Bone marrow (tissue), 2 donors: ENCODE data around the gene EIF5.
A peak's percentile ranks its signal among the peaks of the same experiment; 100 is the strongest.

Experiments
- DNase-seq, 2 donors: peaks; one replicate each; lab custom pipeline; 2025; lab: John Stamatoyannopoulos, UW

EIF5 gene

DNA sequence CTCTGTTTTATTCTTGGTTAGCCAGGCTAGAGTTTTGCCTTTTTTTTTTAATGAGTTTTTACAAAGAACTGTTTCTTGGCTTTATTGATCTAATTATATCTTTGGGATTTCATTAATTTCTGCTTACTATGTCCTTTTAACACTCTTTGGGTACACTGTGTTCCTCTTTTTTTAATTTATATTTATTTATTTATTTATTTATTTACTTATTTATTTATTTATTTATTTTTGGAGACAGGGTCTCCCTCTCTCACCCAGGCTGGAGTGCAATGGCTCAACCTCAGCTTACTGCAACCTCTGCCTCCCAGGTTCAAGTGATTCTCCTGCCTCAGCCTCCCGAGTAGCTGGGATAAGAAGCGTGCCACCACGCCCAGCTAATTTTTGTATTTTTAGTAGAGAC is 36.0 kb downstream of the EIF5 start:
- no peak for DNase-seq

DNA sequence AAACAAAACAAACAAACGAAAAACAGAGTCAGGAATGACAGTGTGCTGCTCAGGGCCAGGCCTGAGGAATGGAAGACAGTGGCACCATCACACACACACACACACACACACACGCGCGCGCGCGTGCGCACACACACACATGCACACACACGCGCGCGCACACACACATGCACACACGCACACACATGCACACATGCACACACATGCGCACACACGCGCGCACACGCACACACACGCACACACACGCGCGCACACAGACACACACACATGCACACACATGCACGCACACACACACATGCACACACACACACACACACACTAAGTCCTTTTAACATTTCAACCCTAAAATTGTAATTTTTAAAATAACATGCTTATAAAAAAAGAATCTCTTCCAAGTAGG is 38.0 kb downstream of the EIF5 start:
- no peak for DNase-seq

DNA sequence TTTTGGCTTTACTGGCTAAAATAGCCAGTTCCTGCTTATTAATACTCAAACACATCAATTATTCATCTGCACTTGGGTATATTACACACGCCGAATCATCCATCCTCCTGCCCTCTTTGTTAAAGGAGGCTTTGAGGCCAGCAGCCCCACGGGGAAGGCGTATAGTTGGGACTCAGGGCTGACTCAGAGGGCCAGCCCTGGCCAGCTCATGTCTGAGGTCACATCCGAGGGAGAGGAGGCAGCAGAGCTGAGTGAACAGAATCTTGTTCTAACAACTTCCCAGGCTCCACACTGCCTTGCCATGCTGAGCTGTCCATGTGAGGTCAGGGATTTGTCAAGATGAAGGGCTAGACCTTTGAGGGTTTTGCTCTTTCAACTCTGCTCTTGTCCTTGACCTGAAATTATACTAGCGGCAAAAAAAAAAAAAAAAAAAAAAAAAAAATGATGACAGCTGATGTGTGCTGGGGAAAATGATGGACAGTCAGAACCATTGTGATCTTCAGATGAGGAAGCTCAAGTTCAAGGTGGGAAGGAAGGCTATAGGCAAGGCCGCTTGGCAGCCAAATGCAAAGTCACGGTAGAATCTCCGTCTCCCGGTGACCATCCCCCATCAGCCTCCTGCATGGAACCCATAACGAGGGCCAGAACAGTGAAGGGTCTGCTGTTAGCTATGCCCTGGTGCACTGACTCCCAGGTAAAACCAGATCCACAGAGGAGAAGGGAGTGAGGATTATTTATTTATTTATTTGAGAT is 38.7 kb downstream of the EIF5 start:
- peak; percentile 32 to 33 for DNase-seq

DNA sequence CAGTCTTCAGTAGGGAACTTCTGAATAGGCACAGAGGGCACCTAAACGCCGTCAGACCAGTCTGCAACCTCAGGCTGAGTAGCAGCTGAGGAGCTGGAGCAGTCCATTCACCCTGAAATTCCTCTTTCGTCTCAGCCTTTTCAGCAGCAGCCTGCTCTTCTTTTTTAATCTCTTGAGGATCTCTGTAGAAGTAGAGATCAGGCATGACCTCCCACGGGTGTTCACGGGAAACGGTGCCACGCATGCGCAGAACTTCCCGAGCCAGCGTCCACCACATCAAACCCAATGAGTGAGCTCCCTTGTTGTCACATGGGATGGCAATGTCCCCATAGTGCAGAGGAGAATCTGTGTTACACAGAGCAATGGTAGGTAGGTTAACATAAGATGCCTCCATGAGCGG is 40.1 kb downstream of the EIF5 start:
- DNase-seq, result no peak

DNA sequence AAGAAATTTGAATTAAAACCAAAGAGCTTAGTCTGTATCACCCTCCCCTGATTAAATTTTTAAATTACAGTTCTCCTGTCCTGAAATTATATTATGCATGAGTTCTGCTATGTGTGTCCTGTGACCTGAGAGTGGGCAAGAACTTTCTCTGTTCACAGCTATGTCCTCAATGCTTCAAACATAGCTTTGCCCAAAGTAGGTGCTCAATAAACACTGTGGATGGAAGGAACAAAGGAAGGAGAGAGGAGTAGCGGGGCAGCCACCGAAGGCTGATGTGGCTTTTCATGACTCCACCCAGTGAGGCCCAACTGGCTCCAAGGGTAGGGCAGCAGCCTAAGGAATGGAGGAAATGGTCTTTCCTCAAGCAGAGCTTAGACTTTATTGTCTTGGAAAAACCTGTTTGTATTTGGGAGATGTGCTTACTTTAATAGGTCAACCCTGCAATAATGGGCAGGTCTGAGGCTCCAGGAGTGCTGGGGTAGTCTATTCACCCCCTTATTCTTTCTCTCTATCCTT is 43.5 kb downstream of the EIF5 start:
- DNase-seq, result no peak

DNA sequence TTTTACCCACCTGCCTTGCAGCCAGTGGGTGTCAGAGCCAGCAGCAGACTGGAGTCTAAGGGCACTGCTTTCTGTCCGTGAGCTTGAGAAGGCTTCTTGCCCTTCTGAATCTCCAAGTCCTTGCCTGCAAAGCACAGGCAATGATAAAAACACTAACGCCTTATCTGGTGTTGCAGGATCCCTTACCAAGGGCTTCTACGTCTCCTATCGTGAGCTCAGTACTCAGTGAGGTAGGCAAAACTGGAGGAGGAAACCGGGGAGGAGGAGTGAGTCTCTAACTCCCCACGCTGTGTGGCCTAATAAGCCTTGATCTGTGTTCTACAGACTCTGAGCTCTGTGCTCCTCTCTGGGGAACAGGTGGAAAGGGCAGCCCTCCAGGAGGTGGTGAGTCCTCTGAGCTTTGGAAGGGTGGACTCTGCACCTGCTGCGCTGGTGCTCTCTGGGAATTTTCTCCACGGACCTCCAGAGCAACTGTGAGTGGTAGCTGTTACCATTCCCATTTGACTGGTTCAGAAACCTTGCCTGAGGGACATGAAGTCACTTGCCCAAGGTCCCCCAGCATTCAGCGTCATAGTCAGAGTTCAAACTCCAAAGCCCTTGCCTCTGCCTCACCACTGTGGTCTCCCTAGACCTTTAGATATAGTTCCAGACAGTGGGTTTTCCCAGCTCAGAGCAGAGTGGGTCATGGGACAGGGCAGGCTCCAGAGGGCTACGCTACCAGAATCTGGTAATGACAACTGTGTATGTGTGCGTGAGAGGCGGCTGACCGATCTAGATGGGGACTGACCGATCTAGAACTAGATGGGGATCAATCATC is 44.2 kb downstream of the EIF5 start:
- no peak for DNase-seq

DNA sequence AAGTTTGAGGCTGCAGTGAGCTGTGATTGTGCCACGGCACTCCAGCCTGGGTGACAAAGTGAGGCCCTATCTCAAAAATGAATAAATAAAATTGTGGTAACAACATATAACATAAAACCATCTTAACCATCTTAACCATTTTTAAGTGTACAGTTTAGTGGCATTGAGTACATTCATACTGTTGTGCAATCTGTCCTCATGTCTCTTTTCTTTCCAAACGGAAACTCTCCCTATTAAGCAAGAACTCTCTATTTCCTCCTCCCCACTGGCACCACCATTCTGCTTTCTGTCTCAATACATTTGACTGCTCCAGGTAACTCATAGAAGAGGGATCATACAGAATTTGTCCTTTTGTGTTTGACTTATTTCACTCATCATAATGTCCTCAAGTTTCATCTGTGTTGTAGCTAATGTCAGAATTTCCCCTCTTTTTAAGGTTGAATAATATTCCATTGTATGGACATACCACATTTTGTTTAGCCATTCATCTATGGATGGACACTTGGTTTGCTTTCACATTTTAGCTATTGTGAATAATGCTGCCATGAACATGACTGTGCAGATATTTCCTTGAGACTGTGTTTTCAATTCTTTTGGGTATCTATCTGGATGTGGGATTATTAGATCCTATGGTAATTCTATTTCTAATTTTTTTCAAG is 46.8 kb downstream of the EIF5 start:
- no peak for DNase-seq

DNA sequence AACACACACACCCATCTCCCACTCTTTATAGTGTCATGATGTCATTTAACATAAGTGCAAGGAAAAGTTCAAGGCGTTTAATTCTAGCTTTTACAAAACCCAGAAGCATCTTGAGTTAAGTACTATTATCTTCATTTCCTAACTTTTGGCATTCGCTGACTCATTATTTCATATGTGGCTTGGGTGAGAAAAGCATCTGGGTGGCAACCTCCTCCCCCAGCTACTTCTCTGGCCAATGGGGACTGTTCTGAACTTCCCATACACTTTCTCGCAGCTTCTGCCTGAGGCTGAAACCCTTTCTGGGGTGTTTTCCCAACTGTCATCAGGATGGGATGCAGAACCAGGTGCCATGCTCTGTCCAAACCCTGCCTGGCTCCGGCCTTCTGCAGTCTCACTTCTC is 48.3 kb downstream of the EIF5 start:
- peak in 1 of 2 donors; percentile 36 for DNase-seq

DNA sequence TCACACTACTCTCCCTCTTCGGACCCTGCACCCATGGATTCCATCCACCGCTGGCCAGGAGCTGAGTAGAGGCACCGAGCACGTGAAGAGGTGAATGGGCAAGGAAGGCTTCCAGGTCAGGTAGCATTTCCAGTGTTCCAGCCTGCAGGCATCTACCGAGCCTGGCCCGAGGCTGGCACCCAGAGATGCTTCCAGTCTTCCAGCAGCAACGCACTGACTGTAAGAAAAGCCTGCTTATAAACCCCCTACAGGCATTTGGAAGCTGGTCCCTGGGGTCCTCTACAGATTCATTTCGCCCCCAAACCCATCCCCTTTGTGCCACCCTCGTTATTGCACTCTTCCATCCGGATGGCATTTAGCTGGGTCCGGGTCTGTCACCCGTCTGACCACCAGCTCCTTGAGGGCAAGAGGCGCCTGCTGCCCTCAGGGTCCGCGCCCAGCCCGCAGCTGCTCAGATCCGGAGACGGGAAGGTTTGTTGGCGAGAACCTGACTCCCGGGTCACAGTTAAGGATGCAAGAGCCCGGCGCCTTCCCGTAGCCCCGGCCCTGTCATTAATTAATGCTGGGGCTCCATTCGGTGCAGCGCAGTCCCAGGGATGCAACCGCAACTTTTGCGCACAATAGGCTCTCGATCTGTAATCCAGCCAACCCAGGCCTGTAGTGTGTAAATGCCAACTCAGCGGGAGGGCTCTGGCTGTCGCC is 50.6 kb downstream of the EIF5 start:
- no peak for DNase-seq

DNA sequence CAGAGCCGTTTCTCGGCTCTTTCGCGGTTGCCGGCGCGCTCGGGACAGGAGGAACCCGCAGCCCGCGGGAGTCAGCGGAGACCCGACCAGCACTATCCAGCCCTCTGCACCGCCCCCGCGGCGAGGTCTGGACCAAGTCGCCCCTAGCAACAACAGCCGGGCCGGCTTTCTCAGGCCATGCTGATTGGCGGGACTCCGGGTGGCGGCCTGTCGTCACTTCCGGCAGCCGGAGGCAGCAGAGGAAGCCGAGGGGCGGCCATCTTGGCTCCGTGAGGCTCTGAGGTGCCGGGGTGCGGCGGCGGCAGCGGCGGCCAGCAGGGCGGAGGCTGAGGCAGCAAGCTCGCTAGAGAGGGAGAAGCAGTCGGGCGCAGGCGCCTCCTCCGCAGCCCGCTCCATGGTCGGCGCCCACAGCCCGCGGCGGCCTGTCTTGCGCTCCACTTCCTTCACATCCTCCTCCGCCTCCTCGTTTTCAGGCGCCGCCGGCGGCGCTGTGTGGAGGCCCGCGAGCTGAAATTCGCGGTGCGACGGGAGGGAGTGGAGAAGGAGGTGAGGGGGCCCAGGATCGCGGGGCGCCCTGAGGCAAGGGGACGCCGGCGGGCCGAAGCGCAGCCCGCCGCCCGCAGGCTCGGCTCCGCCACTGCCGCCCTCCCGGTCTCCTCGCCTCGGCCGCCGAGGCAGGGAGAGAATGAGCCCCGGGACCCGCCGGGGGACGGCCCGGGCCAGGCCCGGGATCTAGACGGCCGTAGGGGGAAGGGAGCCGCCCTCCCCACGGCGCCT is 51.3 kb downstream of the EIF5 start, which contains the start of gene MARK3:
Gene MARK3 (plus strand): TSS at position 264 of the 777 bp plus-strand sequence. CDS start 615 bp downstream, outside the sequence.
- DNase-seq, result peak; percentile 82 to 85

DNA sequence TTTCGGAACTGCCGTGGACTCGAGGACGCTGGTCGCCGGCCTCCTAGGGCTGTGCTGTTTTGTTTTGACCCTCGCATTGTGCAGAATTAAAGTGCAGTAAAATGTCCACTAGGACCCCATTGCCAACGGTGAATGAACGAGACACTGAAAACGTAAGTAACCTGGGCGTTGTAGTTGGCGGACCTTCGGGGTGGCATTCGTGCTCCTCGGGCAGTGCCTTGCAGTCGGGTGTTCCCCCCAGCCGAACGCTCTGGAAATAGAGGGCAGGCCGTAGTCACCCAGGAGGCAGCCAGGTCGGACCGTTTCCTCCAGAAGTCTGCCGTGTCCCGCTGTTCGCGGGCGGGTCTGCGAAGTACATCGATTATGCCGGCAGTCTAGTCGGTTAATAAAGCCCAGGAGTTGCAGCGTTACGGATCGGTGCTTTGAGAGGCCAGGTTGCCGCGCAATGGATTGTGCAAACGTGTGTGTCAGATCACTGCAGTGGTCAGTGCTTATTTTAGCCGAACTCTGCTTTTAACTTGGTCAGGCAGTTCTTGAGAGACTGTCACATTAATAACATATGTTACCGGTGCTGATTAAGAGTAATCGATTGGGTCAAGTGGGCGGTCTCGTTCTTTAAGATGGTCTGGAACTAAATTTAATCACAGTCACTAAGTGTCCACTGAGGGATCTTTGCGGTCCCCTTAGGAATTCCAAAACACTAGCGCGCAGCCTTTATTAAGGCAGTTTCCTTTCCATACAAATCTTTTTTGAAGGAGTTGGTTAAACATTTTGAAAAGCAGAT is 52.1 kb downstream of the EIF5 start:
- no peak for DNase-seq

DNA sequence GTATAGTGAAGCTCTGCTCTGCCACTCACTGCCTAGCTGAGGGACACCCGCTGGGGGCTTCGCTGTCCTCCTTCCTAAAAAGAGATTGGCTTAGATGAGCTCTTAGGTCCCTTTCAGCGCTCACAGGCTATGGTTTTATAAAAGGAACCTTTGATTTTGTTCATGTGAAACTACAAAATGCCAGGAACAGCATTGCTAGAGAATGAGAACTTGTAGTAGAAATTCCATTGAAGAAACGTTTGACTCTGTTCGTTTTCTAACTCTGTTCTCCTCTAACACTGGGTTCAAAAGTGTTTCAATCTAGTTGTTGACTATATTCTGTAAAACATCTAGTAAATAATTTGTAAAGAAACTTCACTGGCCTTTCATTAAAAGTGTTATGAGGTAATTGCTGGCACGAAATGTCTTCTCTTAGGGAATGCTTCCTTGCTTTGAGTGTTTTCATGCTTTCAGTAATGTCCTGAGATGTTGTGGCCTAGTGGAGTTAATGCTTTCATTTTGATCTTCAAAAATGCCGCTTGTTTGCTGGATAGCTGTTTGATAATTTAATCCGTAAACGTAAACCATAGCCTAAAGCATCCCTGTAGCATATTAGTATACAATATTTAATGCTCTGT is 52.8 kb downstream of the EIF5 start:
- no peak for DNase-seq

DNA sequence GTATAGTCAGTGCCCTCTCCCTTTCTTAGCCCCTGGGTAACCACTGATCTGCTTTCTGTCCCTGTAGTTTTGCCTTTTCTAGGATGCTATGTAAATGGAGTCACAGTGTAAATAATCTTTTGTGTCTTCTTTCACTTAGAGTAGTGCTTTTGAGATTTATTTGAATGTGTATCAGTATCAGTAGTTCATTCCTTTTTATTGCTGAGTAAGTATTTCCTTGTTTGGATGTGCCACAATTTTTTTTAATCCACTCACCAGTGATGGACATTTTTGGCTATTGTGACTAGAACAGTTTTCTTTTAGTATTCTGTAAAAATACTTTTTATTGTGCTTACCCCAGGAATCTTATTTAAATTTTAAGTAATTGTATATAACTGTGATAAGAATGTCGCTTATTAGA is 54.6 kb downstream of the EIF5 start:
- DNase-seq, result no peak

DNA sequence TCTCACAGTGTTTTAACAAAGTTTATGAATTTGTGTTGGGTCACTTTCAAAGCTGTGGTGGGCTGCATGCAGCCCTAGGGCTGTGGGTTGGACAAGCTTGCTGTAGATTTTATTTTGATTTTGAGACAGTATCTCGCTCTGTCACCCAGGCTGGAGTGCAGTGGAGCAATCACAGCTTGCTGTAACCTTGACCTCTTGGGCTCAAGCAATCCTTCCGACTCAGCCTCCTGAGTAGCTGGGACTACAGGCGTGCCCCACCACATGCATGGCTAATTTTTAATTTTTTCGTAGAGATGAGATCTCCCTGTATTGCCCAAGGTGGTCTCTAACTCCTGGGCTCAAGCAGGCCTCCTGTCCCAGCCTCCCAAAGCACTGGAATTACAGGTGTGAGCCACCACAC is 56.6 kb downstream of the EIF5 start:
- no peak for DNase-seq

DNA sequence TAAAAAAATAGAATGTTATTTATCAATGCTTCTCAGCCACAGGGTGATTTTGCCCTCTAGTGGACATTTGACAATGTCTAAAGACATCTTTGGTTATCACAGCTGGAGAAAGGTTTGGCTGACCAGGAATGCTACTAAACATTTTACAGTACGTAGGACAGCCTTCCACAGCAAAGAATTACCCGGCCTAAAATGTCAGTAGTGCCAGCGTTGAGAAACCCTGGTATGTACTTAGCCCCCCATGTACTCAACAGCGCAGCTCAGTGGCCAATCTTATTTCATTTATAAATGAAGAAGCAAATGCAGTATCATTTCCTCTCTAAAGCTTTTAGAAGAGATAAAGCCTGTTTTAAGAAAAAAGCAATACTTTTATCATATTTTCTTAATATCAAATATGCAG is 57.0 kb downstream of the EIF5 start:
- DNase-seq, result peak in 1 of 2 donors; percentile 78

DNA sequence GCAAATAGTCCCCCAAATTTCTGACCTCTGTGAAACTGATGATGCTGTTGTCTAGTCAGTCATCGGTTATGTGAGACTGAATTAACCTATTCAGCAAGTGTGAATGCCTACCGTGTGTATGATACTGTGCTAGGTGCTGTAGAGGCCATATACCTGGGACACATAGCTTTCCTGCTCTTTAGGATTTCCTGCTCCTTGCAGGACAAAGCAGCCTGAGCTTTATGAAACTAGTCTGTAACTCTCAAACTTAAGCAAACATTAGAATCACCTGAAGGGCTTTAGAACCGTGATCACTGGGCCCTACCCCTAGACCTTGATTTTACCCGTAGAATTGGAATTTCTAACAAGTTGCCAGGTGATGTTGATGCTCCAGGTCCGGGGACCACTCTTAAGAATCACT is 58.1 kb downstream of the EIF5 start:
- no peak for DNase-seq

DNA sequence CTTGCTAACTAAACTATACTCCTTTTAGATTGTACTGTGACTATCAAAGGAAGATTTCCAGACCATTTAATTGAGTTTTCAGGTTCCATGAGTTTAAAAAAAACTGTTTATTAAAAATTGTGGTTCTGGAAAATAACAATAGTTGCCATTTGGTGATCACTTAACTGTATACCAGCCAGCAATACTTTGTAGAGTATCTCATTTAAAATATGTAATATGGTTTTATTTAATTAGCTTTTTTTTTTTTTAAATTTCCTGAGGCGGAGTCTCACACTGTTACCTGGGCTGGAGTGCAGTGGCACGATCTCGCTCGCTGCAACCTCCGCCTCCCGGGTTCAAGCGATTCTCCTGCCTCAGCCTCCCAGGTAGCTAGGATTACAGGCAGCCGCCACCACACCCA is 58.5 kb downstream of the EIF5 start:
- no peak for DNase-seq

DNA sequence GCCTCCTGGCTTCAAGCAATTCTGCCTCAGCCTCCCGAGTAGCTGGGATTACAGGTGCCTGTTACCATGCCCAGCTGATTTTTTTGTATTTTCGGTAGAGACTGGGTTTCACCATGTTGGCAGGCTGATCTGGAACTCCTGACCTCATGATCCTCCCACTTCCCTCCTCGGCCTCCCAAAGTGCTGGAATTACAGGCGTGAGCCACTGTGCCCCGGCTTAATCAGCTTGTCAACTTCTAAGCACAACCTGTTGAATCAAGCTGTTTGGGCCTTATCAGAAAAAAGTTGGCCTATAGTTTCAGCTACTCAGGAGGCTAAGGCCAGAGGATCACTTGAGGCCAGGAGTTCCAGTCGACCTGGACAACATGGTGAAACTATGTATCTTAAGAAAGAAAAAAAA is 59.0 kb downstream of the EIF5 start:
- DNase-seq, result no peak

DNA sequence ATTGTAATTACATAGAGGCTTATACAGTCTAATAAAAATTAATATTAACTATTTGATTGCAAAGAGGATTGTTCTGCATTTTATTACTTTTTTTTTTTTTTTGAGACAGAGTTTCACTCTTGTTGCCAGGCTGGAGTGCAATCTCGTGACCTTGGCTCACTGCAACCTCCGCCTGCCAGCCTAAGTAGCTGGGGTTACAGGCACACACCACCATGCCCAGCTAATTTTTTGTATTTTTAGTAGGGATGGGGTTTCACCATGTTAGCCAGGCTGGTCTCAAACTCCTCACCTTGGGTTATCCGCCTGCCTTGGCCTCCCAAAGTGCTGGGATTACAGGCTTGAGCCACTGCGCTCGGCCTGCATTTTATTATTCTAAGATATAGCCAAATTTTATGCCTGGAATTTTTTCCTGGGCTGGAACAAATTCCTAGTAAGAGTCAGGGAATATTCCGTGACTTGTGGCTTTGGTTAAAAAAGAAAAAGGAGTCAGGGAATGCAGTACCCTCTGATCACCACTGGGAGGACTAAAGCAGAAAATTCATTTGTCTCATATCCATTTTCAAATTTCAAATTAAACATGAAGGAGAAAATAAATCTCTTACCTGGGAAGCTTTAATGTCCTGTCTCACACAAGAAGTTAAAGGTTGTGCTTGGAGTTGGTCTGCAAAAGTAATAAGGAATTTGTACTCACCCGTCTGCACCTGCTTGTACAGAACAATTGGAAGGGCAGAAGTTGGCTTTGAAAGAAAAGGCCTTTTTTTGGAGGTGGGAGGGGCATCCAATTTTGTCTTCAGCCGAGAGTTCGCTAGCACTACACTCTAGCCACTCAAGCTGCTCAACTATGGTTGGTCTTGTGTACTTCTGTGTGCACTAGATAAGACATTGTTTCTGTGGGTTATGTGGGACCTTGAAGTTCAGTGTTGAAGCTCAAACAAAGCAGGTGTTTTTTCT is 59.9 kb downstream of the EIF5 start:
- DNase-seq, result peak in 1 of 2 donors; percentile 19
